Sigmoid colon (tissue), 4 donors: Measurements from ENCODE around the gene NPR1.

ENCODE experiments used
- EP300 ChIP-seq, 4 donors: sonication (generic); formaldehyde crosslinking; IDR thresholded peaks; one replicate each; pipeline ENCODE4 v1.6.1; 2017; ENCODE audit warnings: antibody characterized with exemption in 4 of 4
- POLR2A ChIP-seq, 2 donors: fragments of 450-650 bp; IDR thresholded peaks; one replicate each; pipeline ENCODE4 v1.6.1; 2016; ENCODE audit warnings: antibody characterized with exemption in 2 of 2, mild to moderate bottlenecking in 2 of 2, moderate library complexity in 2 of 2
- TF ChIP-seq, protein P1 (sequence below), 4 experiments: fragments of 450-650 bp in 3 of 4; fragments of 200-600 bp in 1 of 4; IDR thresholded peaks; one replicate each; pipeline ENCODE4 v1.5.1; 2016 to 2019; ENCODE audit warnings: antibody characterized with exemption in 4 of 4, mild to moderate bottlenecking in 3 of 4, moderate library complexity in 2 of 4

DNA sequence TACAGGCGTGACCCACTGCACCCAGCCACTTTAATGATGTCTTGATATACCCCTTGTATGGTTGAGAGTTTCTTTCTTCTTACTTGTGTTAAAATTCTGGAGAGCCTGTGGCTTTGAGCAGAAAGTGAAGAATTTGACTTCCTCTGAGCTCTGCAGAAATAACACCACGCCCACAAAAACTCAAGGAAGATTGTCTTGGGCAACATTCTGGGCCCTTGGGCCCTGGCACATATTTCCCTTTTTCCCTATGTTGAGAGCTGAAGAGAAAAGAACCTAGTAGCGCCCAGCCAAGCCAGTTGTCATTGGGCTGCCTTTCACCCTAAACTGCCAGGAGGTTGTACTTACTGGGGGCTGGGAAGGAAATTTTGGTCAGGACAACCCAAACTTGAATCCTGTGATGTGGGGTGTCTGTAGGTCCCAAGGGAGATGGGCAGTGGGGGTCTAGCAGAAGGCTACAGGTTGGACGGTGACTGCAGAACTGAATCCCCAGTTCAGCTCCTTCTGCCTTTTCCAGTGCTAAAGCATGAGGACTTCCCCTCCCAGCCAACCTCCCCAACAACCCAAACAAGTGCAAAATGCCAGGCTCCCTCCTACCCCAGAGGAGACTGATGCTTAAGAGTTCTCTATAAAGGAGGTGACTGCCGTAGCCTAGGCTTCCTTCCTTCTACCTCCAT, 31.7 kb upstream of the NPR1 start:
- TF ChIP-seq POLR2A (IDR thresholded peaks at IDR 0.05), result no peak
- TF ChIP-seq, protein P1, sequence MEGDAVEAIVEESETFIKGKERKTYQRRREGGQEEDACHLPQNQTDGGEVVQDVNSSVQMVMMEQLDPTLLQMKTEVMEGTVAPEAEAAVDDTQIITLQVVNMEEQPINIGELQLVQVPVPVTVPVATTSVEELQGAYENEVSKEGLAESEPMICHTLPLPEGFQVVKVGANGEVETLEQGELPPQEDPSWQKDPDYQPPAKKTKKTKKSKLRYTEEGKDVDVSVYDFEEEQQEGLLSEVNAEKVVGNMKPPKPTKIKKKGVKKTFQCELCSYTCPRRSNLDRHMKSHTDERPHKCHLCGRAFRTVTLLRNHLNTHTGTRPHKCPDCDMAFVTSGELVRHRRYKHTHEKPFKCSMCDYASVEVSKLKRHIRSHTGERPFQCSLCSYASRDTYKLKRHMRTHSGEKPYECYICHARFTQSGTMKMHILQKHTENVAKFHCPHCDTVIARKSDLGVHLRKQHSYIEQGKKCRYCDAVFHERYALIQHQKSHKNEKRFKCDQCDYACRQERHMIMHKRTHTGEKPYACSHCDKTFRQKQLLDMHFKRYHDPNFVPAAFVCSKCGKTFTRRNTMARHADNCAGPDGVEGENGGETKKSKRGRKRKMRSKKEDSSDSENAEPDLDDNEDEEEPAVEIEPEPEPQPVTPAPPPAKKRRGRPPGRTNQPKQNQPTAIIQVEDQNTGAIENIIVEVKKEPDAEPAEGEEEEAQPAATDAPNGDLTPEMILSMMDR (IDR thresholded peaks at IDR 0.05), result no peak
- TF ChIP-seq EP300 (IDR thresholded peaks at IDR 0.05), result no peak
